Breast epithelium (tissue), 4 donors: ENCODE data around the gene CLTB. TPM values are rescaled to one million over a fixed set of nuclear protein-coding genes. Genes with fewer than 3 reads are reported as not detected.

Source experiments
- DNase-seq, 2 donors: peaks; one replicate each; pipeline ENCODE4 v3.0.0-alpha.2; 2019; ENCODE audit warnings: low spot score in 2 of 2
- H3K27ac ChIP-seq, 2 donors: fragments of 200-600 bp; sonication (generic) in 1 of 2; one replicate each; pipeline ENCODE4 v1.5.1; 2016 to 2019; ENCODE audit warnings: mild to moderate bottlenecking in 1 of 2
- H3K27me3 ChIP-seq, 2 donors: fragments of 200-600 bp; sonication (generic) in 1 of 2; one replicate each; pipeline versions ENCODE4 v1.5.1 to v1.6.0; 2017 to 2019; ENCODE audit warnings: control low read depth in 1 of 2, mild to moderate bottlenecking in 1 of 2
- H3K36me3 ChIP-seq: fragments of 200-600 bp; one replicate; pipeline ENCODE4 v1.5.1; 2019
- H3K4me1 ChIP-seq, 2 donors: fragments of 200-600 bp; sonication (generic); one replicate each; pipeline ENCODE4 v1.5.1; 2016 to 2019; ENCODE audit warnings: control low read depth in 1 of 2
- H3K4me3 ChIP-seq, 3 donors: fragments of 200-600 bp; sonication (generic); 1 replicate in 2 of 3; 2 replicates in 1 of 3; pipeline ENCODE4 v1.5.1; 2016 to 2019; ENCODE audit warnings: mild to moderate bottlenecking in 3 of 3, moderate library complexity in 2 of 3
- H3K9me3 ChIP-seq, 2 donors: fragments of 200-600 bp; sonication (generic) in 1 of 2; one replicate each; pipeline ENCODE4 v1.5.1; 2016 to 2019; ENCODE audit warnings: control low read depth in 1 of 2
- POLR2A ChIP-seq: fragments of 450-650 bp; IDR thresholded peaks from one replicate; pipeline ENCODE4 v1.6.1; 2016; ENCODE audit warnings: antibody characterized with exemption, mild to moderate bottlenecking, moderate library complexity
- POLR2AphosphoS5 ChIP-seq, 3 donors: sonication (generic); formaldehyde crosslinking; IDR thresholded peaks; one replicate each; pipeline ENCODE4 v1.6.1; 2017; ENCODE audit warnings: antibody characterized with exemption in 3 of 3
- intact Hi-C: fragments of 100-400 bp; cut with DNase I; formaldehyde crosslinking; loops from one replicate; pipeline ENCODE4 v1.15.1; 2023; ENCODE audit warnings: low total_unique reads
- total RNA-seq, 3 donors: library from RNA; depleted of rRNA; stranded (reverse); fragments of >200 nt; gene quantifications; one replicate each; pipeline ENCODE4 v1.1.0, GENCODE V29; 2016
- TF ChIP-seq, protein P1 (sequence below), 3 donors: fragments of 450-650 bp; IDR thresholded peaks; one replicate each; pipeline ENCODE4 v1.5.1; 2016 to 2017; ENCODE audit warnings: antibody characterized with exemption in 3 of 3, mild to moderate bottlenecking in 3 of 3, moderate library complexity in 3 of 3

Gene CLTB
- total RNA-seq, 3 donors from 2014 or later, result 91.0 to 122 (median 121) TPM

DNA sequence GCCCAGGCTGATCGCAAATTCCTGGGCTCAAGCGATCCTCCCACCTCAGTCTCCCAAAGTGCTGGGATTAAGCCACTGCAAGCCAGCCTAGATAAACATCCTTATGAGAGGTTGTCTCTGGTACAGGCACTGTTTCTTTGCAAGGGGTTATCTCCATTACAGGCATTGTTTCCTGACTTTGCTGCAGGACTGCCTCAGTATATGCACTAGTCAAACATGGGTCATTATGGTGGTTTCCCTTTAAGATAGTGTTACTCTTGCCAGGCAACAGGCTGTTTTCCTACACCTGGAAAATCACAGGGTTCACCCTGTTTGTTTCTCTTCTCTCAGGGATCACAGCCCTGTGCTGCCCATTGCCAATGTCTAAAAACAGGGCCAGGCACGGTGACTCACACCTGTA, 7.8 kb upstream of the CLTB start:
- H3K4me3 ChIP-seq, result no peak overlapping the region
- no peaks in the 10 kb centered on the region for H3K36me3 ChIP-seq
- intact Hi-C loops, result no loop called here
- no peaks in the 10 kb centered on the region for H3K4me1 ChIP-seq
- peak overlapping the region in 1 of 2 donors; percentile 76 for H3K27ac ChIP-seq
- H3K27me3 ChIP-seq, result no peaks in the 10 kb centered on the region
- no peaks in the 10 kb centered on the region for H3K9me3 ChIP-seq
- DNase-seq, result no peak
- TF ChIP-seq POLR2AphosphoS5 (IDR thresholded peaks at IDR 0.05) (no peak), POLR2A (no peak)
- TF ChIP-seq, protein P1, sequence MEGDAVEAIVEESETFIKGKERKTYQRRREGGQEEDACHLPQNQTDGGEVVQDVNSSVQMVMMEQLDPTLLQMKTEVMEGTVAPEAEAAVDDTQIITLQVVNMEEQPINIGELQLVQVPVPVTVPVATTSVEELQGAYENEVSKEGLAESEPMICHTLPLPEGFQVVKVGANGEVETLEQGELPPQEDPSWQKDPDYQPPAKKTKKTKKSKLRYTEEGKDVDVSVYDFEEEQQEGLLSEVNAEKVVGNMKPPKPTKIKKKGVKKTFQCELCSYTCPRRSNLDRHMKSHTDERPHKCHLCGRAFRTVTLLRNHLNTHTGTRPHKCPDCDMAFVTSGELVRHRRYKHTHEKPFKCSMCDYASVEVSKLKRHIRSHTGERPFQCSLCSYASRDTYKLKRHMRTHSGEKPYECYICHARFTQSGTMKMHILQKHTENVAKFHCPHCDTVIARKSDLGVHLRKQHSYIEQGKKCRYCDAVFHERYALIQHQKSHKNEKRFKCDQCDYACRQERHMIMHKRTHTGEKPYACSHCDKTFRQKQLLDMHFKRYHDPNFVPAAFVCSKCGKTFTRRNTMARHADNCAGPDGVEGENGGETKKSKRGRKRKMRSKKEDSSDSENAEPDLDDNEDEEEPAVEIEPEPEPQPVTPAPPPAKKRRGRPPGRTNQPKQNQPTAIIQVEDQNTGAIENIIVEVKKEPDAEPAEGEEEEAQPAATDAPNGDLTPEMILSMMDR (IDR thresholded peaks at IDR 0.05), result no peak

DNA sequence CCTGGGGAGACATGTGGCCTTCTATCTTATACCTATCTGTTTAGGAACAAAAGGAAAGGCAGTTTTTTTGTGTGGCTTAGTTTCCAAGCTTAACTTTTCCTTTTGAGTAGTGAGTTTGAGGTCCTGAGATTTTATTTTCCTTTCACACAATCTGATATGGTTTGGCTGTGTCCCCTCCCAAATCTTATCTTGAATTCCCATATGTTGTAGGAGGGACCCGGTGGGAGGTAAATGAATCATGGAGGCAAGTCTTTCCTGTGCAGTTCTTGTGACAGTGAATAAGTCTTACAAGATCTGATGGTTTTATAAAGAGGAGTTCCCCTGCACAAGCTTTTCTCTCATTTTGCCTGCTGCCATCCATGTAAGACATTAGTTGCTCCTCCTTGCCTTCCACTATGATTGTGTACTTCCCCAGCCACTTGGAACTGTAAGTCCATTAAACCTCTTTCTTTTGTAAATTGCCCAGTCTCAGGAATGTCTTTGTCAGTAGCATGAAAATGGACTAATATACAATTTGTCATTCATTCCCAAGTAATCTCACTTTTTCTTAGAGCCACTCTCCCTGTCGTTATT, 4.7 kb upstream of the CLTB start:
- intact Hi-C loops, result no loop called here

DNA sequence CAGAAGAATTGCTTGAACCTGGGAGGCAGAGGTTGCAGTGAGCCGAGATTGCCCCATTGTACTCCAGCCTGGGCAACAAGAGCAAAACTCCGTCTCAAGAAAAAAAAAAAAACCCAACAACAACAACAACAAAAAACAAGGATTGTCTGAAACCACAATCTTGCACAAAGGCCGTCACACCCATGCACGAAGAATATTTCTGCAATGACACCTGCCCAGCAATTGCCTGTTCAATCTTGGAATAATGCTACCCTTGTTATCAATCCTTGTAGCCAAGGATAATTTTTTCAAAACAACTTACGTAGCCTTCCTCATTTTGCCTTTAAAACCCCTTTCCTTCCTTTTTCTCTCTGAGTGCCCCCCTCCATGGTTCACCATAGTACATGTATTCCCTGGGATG, 3.7 kb upstream of the CLTB start:
- no peak for DNase-seq
- H3K27me3 ChIP-seq, result no peaks in the 10 kb centered on the region
- peaks cover 0 to under 1% of the 10 kb centered on the region in 2 donors for H3K4me1 ChIP-seq

More for the DNA sequence above, 4.7 kb upstream of the CLTB start:
- no peaks in the 10 kb centered on the region for H3K36me3 ChIP-seq
- H3K4me1 ChIP-seq, result no peaks in the 10 kb centered on the region
- no peak for DNase-seq
- H3K27ac ChIP-seq, result no peak overlapping the region
- no peak overlapping the region for H3K4me3 ChIP-seq
- no peak for TF ChIP-seq POLR2A
- TF ChIP-seq, protein P1 (IDR thresholded peaks at IDR 0.05), result no peak
- no peak for TF ChIP-seq POLR2AphosphoS5 (IDR thresholded peaks at IDR 0.05)
- H3K9me3 ChIP-seq, result no peaks in the 10 kb centered on the region
- no peaks in the 10 kb centered on the region for H3K27me3 ChIP-seq

DNA sequence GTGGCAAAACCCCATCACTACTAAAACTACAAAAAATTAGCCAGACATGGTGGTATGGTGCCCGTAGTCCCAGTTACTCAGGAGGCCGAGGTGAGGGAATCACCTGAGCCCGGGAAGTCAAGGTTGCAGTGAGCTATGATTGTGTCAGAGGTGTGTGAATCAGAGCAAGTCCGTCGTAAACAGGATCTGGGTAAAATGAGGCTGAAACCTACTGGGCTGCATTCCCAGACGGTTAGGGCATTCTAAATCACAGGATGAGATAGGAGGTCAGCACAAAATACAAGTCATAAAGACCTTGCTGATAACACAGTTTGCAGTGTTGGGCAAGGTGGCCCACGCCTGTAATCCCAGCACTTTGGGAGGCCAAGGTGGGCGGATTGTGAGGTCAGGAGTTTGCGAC, 1.9 kb upstream of the CLTB start:
- Histone ChIP-seq H3K27me3 (no peaks in the 10 kb centered on the region), H3K4me3 (no peak overlapping the region), H3K9me3 (no peaks in the 10 kb centered on the region), H3K4me1 (peaks cover 0 to 11% of the 10 kb centered on the region in 2 donors), H3K36me3 (no peaks in the 10 kb centered on the region), H3K27ac (no peak overlapping the region)
- DNase-seq, result no peak
- intact Hi-C loops, result no loop called here
- TF ChIP-seq, protein P1 (IDR thresholded peaks at IDR 0.05), result no peak
- TF ChIP-seq POLR2AphosphoS5 (IDR thresholded peaks at IDR 0.05) (no peak), POLR2A (no peak)

More for the DNA sequence above, 3.7 kb upstream of the CLTB start:
- Histone ChIP-seq H3K27ac (no peak overlapping the region), H3K36me3 (no peaks in the 10 kb centered on the region), H3K9me3 (no peaks in the 10 kb centered on the region), H3K4me3 (no peak overlapping the region)
- intact Hi-C loops, result no loop called here
- TF ChIP-seq POLR2AphosphoS5 (IDR thresholded peaks at IDR 0.05) (no peak), POLR2A (no peak)
- TF ChIP-seq, protein P1 (IDR thresholded peaks at IDR 0.05), result no peak

DNA sequence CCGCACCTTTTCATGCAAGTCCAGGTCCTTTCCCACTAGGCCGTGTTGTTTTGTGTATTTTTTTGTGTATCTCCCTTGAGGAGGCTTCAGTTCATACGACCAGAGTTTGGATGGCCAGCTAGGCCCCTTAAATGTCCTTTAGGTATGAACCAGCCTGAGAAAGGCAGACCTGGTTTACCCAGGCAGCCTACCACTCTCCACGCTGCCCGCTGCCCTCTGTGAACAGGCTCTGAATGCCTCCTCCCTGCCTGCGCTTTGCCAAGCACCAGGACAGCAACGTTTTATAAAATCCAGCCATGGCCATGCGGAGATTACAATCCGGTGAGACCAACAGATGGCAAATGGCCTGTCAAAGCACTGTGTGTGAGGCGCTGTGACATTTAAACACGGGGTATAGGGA, 626 bp upstream of the CLTB start:
- peak overlapping the region; percentile 96 for H3K27ac ChIP-seq
- no peaks in the 10 kb centered on the region for H3K9me3 ChIP-seq
- H3K27me3 ChIP-seq, result no peaks in the 10 kb centered on the region
- intact Hi-C loops, result no loop called here
- peak overlapping the region in 2 of 3 donors; percentile 90 to 94 for H3K4me3 ChIP-seq
- TF ChIP-seq, protein P1 (IDR thresholded peaks at IDR 0.05), result no peak
- DNase-seq, result no peak
- H3K4me1 ChIP-seq, result peaks cover 0 to 11% of the 10 kb centered on the region in 2 donors
- H3K36me3 ChIP-seq, result no peaks in the 10 kb centered on the region
